Measurements from ENCODE around the gene NUDT15. TPM values are rescaled to one million over a fixed set of nuclear protein-coding genes. Genes with fewer than 3 reads are reported as not detected.

NUDT15 gene
- total RNA-seq, 1 experiment from 2014 or later = 24.7 TPM

Other genes starting within 250 kb of the NUDT15 start
- 33.1 and 35.5 TPM in 2 replicates for gene SUCLA2, start 36.5 kb upstream of the NUDT15 start, total RNA-seq (2014; rRNA removed; shearing (Covaris generic))
- gene MED4, start 57.4 kb downstream of the NUDT15 start, total RNA-seq (2014; rRNA removed; shearing (Covaris generic)) = 25.4 and 25.7 TPM in 2 replicates
- gene ITM2B, start 195.5 kb downstream of the NUDT15 start, total RNA-seq (2014; rRNA removed; shearing (Covaris generic)) = 175 and 177 TPM in 2 replicates